HCT116 (cell line): ENCODE data around the gene STARD5. TPM values are rescaled to one million over a fixed set of nuclear protein-coding genes. Genes with fewer than 3 reads are reported as not detected.
A peak's percentile ranks its signal among the peaks of the same experiment; 100 is the strongest.

Experiments
- ATAC-seq: fragments of 200-7000 bp; cut with Tn5 transposase; 2 replicates; pipeline ENCODE4 v1.9.1; 2020; ENCODE audit warnings: mild to moderate bottlenecking, moderate library complexity
- BruUV-seq: library from RNA; stranded (reverse); fragments of 400-500 nt; replicated peaks from 2 replicates; lab custom pipeline; 2021; lab: Mats Ljungman, UMichigan
- CTCF ChIA-PET: fragments of 300-600 bp; sonication (Branson Sonifier 250); formaldehyde crosslinking; loops from one replicate; lab custom pipeline; 2021; ENCODE audit warnings: antibody characterized with exemption; lab: Charles Lee
- POLR2A ChIA-PET: fragments of 300-600, 350-600 bp; sonication (Branson Sonifier 250); formaldehyde crosslinking; loops from one replicate; lab custom pipeline; 2021; ENCODE audit warnings: antibody characterized with exemption; lab: Charles Lee
- RAD21 ChIA-PET, 2 experiments: fragments of 300-600 bp; sonication (Branson Sonifier 250); formaldehyde crosslinking; loops; one replicate each; lab custom pipeline; 2023; ENCODE audit warnings: low total read pairs in 2 of 2; ENCODE audit not compliant: uncharacterized antibody in 2 of 2, unreplicated experiment in 2 of 2, low non-redundant PET in 1 of 2; lab: Charles Lee
- DNase-seq: peaks from one replicate; pipeline ENCODE4 v3.0.0-alpha.2; 2010; ENCODE audit warnings: low read depth, low spot score
- H2AFZ ChIP-seq: fragments of 200-600 bp; shearing (Covaris generic), sonication (generic); 2 replicates; pipeline ENCODE4 v1.6.1; 2017; ENCODE audit warnings: low read depth, mixed run types, mixed read lengths, antibody characterized with exemption, low read length; ENCODE audit not compliant: poor library complexity, severe bottlenecking
- H3K27ac ChIP-seq: 2 replicates; pipeline ENCODE4 v1.5.1; 2012; ENCODE audit warnings: low read depth, low read length
- H3K27me3 ChIP-seq: fragments of 200-600 bp; sonication (generic); 2 replicates; pipeline ENCODE4 v1.6.1; 2016; ENCODE audit warnings: mixed run types, low read length, mixed read lengths; ENCODE audit not compliant: insufficient read depth
- H3K36me3 ChIP-seq, 2 experiments: fragments of 200-500 bp in 1 of 2; fragments of 200-600 bp in 1 of 2; sonication (Bioruptor generic) in 1 of 2; sonication (generic) in 1 of 2; 2 replicates each; pipeline versions ENCODE4 v1.5.1 to v1.6.1; 2014 to 2016; ENCODE audit warnings: low read length in 2 of 2, inconsistent platforms in 1 of 2, mixed read lengths in 1 of 2, mixed run types in 1 of 2; ENCODE audit not compliant: insufficient read depth in 2 of 2, control insufficient read depth in 1 of 2
- H3K4me1 ChIP-seq, 2 experiments: fragments of 200-600 bp in 1 of 2; sonication (generic) in 1 of 2; 2 replicates each; pipeline versions ENCODE4 v1.5.1 to v1.6.1; 2012 to 2017; ENCODE audit warnings: low read length in 2 of 2, inconsistent platforms in 1 of 2, mild to moderate bottlenecking in 1 of 2, mixed read lengths in 1 of 2, mixed run types in 1 of 2, moderate library complexity in 1 of 2; ENCODE audit not compliant: insufficient read depth in 2 of 2, control insufficient read depth in 1 of 2
- H3K4me2 ChIP-seq: fragments of 200-600 bp; sonication (generic); 2 replicates; pipeline ENCODE4 v1.6.1; 2017; ENCODE audit warnings: mixed run types, low read length, mixed read lengths
- H3K4me3 ChIP-seq, 2 experiments: fragments of 200-600 bp in 1 of 2; sonication (generic) in 1 of 2; replicated peaks in 1 of 2; 2 replicates each; pipeline ENCODE4 v1.5.1; 2011 to 2016; ENCODE audit warnings: low read length in 2 of 2, control low read depth in 1 of 2, low read depth in 1 of 2, mild to moderate bottlenecking in 1 of 2, mixed read lengths in 1 of 2, mixed run types in 1 of 2
- H3K79me2 ChIP-seq: fragments of 200-600 bp; sonication (generic); 2 replicates; pipeline ENCODE4 v1.6.1; 2017; ENCODE audit warnings: mild to moderate bottlenecking, mixed run types, low read length, moderate library complexity, mixed read lengths; ENCODE audit not compliant: insufficient read depth
- H3K9ac ChIP-seq: fragments of 200-600 bp; sonication (generic); 2 replicates; pipeline ENCODE4 v1.6.1; 2016; ENCODE audit warnings: low read length, mixed read lengths
- H3K9me2 ChIP-seq: fragments of 200-600 bp; sonication (generic), shearing (Covaris generic); 2 replicates; pipeline ENCODE4 v1.6.1; 2017; ENCODE audit warnings: mixed run types, mild to moderate bottlenecking, moderate library complexity; ENCODE audit not compliant: insufficient read depth
- H3K9me3 ChIP-seq, 2 experiments: fragments of 200-500 bp in 1 of 2; fragments of 200-600 bp in 1 of 2; sonication (Bioruptor generic) in 1 of 2; sonication (generic) in 1 of 2; 2 replicates each; pipeline ENCODE4 v1.6.1; 2014 to 2017; ENCODE audit warnings: low read length in 2 of 2, mixed read lengths in 2 of 2, inconsistent platforms in 1 of 2, low read depth in 1 of 2, mild to moderate bottlenecking in 1 of 2, mixed run types in 1 of 2, moderate library complexity in 1 of 2; ENCODE audit not compliant: control insufficient read depth in 1 of 2, insufficient read depth in 1 of 2
- H4K20me1 ChIP-seq: fragments of 200-600 bp; sonication (generic), shearing (Covaris generic); 2 replicates; pipeline ENCODE4 v1.6.1; 2017; ENCODE audit warnings: mixed run types, mild to moderate bottlenecking, moderate library complexity; ENCODE audit not compliant: insufficient read depth
- CBX3 ChIP-seq: IDR thresholded peaks from 2 replicates; pipeline ENCODE4 v1.6.1; 2012; ENCODE audit warnings: low read depth
- CEBPB ChIP-seq: IDR thresholded peaks from 2 replicates; pipeline ENCODE4 v1.6.1; 2012; ENCODE audit warnings: low read depth
- EGR1 ChIP-seq: IDR thresholded peaks from 2 replicates; pipeline ENCODE4 v1.6.1; 2012; ENCODE audit warnings: low read depth
- ELF1 ChIP-seq: IDR thresholded peaks from 2 replicates; pipeline ENCODE4 v1.6.1; 2012; ENCODE audit warnings: low read depth, borderline replicate concordance
- EZH2 ChIP-seq: fragments of 200-600 bp; sonication (generic); IDR thresholded peaks from 2 replicates; pipeline ENCODE4 v1.6.1; 2017; ENCODE audit warnings: antibody characterized with exemption, mixed run types
- EZH2phosphoT487 ChIP-seq: fragments of 200-600 bp; IDR thresholded peaks from 2 replicates; pipeline ENCODE4 v1.6.1; 2018; ENCODE audit warnings: antibody characterized with exemption, borderline replicate concordance
- FOSL1 ChIP-seq: IDR thresholded peaks from 2 replicates; pipeline ENCODE4 v1.6.1; 2012; ENCODE audit warnings: low read depth
- JUND ChIP-seq: IDR thresholded peaks from 2 replicates; pipeline ENCODE4 v1.6.1; 2012
- POLR2A ChIP-seq: IDR thresholded peaks from 2 replicates; pipeline ENCODE4 v1.7.0; 2011; ENCODE audit warnings: borderline replicate concordance; ENCODE audit not compliant: insufficient read depth, insufficient read length; ENCODE audit errors: extremely low read depth
- POLR2AphosphoS5 ChIP-seq: IDR thresholded peaks from 2 replicates; pipeline ENCODE4 v1.6.1; 2011; ENCODE audit warnings: mild to moderate bottlenecking, low read depth, low read length, moderate library complexity
- SIN3A ChIP-seq: IDR thresholded peaks from 2 replicates; pipeline ENCODE4 v1.6.1; 2012; ENCODE audit warnings: low read depth
- SP1 ChIP-seq: IDR thresholded peaks from 2 replicates; pipeline ENCODE4 v1.6.1; 2012; ENCODE audit warnings: low read depth
- TCF7L2 ChIP-seq: IDR thresholded peaks from 2 replicates; pipeline ENCODE4 v1.7.0; 2011; ENCODE audit warnings: borderline replicate concordance, inconsistent platforms; ENCODE audit not compliant: insufficient read depth, insufficient read length; ENCODE audit errors: extremely low read depth
- YY1 ChIP-seq: IDR thresholded peaks from 2 replicates; pipeline ENCODE4 v1.6.1; 2011; ENCODE audit warnings: low read length, low read depth, moderate library complexity, mild to moderate bottlenecking; ENCODE audit not compliant: insufficient replicate concordance; ENCODE audit errors: extremely low read depth
- ZFX ChIP-seq: fragments of 450-650 bp; IDR thresholded peaks from 2 replicates; pipeline ENCODE4 v1.6.1; 2017
- intact Hi-C: fragments of 100-400 bp; cut with micrococcal nuclease; formaldehyde crosslinking; loops from 2 replicates; pipeline ENCODE4 v1.10.0; 2022
- total RNA-seq: library from RNA; stranded (reverse); gene quantifications from one replicate; pipeline ENCODE4 v1.2.1, GENCODE V29; 2021; ENCODE audit not compliant: unreplicated experiment
- TF ChIP-seq, protein P1 (sequence below), 3 experiments: fragments of 200-600 bp in 1 of 3; sonication (generic) in 1 of 3; IDR thresholded peaks in 2 of 3; conservative IDR thresholded peaks in 1 of 3; 2 replicates each; pipeline ENCODE4 v1.5.1; 2012 to 2017; ENCODE audit warnings: low read depth in 2 of 3, low read length in 2 of 3, antibody characterized with exemption in 1 of 3, borderline replicate concordance in 1 of 3, control low read depth in 1 of 3, mild to moderate bottlenecking in 1 of 3, mixed read lengths in 1 of 3, mixed run types in 1 of 3, moderate library complexity in 1 of 3; ENCODE audit not compliant: insufficient read depth in 1 of 3
- TF ChIP-seq, protein P2 (sequence below): IDR thresholded peaks from 2 replicates; pipeline ENCODE4 v1.6.1; 2012
- TF ChIP-seq, protein P3 (sequence below): IDR thresholded peaks from 2 replicates; pipeline ENCODE4 v1.6.1; 2011; ENCODE audit warnings: mild to moderate bottlenecking, low read length, moderate library complexity; ENCODE audit not compliant: insufficient replicate concordance; ENCODE audit errors: extremely low read depth
- TF ChIP-seq, protein P4 (sequence below): IDR thresholded peaks from 2 replicates; pipeline ENCODE4 v1.6.1; 2012

STARD5 gene
- total RNA-seq, 1 experiment from 2014 or later = 4.0 TPM

DNA sequence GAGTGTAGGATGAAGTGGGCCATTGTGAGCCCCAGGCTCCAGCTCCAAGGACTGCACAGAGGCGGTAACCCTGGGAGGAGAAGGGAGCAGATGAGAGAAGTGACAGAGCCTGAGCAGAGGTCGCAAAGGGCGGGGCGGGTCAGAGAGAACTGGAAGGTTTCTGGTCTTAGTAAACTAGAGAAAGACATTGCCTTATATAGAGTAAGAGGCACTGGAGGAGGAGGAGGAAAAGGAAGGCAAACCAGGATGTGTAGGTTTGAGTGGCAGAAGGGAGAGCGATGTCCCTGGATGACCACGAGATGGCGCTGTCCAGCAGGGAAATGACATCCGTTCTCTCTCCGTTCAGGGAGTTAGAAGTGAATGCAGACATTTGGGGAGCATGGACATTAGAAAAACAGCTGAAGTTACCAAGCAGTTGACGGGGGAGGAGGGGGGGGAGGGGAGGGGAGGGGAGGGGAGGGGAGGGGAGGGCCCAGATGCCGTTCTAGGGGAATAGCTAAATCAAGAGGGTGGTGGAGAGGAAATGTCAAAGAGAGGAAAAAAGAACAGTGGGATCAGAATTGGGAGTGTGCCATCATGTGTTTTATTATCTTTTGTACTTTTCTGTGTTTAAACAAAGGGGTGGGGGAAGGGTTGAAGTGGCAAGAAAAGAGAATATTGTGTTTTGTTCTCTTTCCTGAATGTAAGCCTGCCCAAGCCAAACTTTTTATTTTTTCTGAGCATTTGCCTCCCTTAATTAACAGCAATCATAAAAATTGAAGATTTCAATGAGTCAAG, 48.8 kb downstream of the STARD5 start:
- Histone ChIP-seq H3K27me3 (no peaks in the 10 kb centered on the region), H2AFZ (peak overlapping the region; percentile 44), H3K36me3 (no peaks in the 10 kb centered on the region), H4K20me1 (no peaks in the 10 kb centered on the region), H3K27ac (no peak overlapping the region), H3K9me3 (no peaks in the 10 kb centered on the region), H3K4me2 (no peak overlapping the region), H3K4me3 (no peak overlapping the region), H3K9ac (no peak overlapping the region), H3K4me1 (peaks cover 2 to 8% of the 10 kb centered on the region in 2 experiments; a peak in 2 of 4 replicates), H3K9me2 (no peaks in the 10 kb centered on the region), H3K79me2 (no peaks in the 10 kb centered on the region)
- no TSS peak for BruUV-seq
- ChIA-PET RAD21 (interaction anchor here (0.6 to 1.7 kb wide), 9 partner anchors 9 to 510 kb away, joined by 3 to 13 read pairs (median 5); no protein-coding TSS in a partner anchor), CTCF (interaction anchor here (0.7 to 2.5 kb wide), 14 partner anchors 9 to 170 kb away, joined by 3 to 67 read pairs (median 3); no protein-coding TSS in a partner anchor), POLR2A (no interaction called here)
- ATAC-seq (peak; percentile 98), DNase-seq (peak; percentile 79)
- intact Hi-C loops = loop anchor here (1.0 to 5.0 kb wide), 4 partner anchors 61 to 832 kb away; no protein-coding TSS in a partner anchor
- TF ChIP-seq, protein P1, sequence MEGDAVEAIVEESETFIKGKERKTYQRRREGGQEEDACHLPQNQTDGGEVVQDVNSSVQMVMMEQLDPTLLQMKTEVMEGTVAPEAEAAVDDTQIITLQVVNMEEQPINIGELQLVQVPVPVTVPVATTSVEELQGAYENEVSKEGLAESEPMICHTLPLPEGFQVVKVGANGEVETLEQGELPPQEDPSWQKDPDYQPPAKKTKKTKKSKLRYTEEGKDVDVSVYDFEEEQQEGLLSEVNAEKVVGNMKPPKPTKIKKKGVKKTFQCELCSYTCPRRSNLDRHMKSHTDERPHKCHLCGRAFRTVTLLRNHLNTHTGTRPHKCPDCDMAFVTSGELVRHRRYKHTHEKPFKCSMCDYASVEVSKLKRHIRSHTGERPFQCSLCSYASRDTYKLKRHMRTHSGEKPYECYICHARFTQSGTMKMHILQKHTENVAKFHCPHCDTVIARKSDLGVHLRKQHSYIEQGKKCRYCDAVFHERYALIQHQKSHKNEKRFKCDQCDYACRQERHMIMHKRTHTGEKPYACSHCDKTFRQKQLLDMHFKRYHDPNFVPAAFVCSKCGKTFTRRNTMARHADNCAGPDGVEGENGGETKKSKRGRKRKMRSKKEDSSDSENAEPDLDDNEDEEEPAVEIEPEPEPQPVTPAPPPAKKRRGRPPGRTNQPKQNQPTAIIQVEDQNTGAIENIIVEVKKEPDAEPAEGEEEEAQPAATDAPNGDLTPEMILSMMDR (IDR thresholded peaks at IDR 0.05 in 2 of 3, conservative IDR thresholded peaks at IDR 0.05 in 1 of 3; ENCODE audit: borderline replicate concordance in 1 of 3, insufficient read depth in 1 of 3, low read depth in 2 of 3, low read length in 2 of 3) = peak; percentile 78 to 88 (median 83)
- TF ChIP-seq CBX3 (no peak), EGR1 (no peak), FOSL1 (no peak), ZFX (no peak), TCF7L2 (no peak), SIN3A (no peak), EZH2 (no peak), CEBPB (no peak), JUND (no peak), ELF1 (no peak), SP1 (no peak), EZH2phosphoT487 (no peak), YY1 (no peak), POLR2AphosphoS5 (no peak), POLR2A (no peak)
- TF ChIP-seq, protein P2, sequence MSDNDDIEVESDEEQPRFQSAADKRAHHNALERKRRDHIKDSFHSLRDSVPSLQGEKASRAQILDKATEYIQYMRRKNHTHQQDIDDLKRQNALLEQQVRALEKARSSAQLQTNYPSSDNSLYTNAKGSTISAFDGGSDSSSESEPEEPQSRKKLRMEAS = no peak
- TF ChIP-seq, protein P3, sequence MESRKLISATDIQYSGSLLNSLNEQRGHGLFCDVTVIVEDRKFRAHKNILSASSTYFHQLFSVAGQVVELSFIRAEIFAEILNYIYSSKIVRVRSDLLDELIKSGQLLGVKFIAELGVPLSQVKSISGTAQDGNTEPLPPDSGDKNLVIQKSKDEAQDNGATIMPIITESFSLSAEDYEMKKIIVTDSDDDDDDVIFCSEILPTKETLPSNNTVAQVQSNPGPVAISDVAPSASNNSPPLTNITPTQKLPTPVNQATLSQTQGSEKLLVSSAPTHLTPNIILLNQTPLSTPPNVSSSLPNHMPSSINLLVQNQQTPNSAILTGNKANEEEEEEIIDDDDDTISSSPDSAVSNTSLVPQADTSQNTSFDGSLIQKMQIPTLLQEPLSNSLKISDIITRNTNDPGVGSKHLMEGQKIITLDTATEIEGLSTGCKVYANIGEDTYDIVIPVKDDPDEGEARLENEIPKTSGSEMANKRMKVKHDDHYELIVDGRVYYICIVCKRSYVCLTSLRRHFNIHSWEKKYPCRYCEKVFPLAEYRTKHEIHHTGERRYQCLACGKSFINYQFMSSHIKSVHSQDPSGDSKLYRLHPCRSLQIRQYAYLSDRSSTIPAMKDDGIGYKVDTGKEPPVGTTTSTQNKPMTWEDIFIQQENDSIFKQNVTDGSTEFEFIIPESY = no peak
- TF ChIP-seq, protein P4, sequence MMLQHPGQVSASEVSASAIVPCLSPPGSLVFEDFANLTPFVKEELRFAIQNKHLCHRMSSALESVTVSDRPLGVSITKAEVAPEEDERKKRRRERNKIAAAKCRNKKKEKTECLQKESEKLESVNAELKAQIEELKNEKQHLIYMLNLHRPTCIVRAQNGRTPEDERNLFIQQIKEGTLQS = no peak
